ENCODE results near the gene PTPRD. TPM values are rescaled to one million over a fixed set of nuclear protein-coding genes. Genes with fewer than 3 reads are reported as not detected.

Gene PTPRD
- total and polyA plus RNA-seq, 2 of the 4 experiments (the other 2 are of a cell fraction): 0.07 to 0.18 TPM

DNA sequence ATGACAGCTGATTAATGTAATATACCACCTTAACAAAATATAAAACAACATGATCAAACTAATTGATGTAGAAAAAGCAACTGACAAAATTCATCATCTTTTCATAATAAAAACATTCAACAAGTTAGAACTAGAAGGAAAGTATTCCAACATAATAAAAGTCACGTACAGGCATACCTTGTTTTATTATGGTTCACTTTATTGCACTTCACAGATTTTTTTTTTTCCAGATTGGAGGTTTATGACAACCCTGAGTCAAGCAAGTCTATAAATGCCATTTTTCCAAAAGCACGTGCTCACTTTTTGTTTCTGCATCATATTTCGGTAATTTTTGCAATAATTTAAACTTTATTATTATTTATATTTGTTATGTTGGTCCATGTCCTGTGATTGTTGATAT, 1120.3 kb downstream of the PTPRD start:
- ChIA-PET POLR2A (ENCODE audit: unreplicated experiment) (no interaction called here), CTCF (no interaction called here)
- no peak overlapping the region for H2BK15ac ChIP-seq (ENCODE audit: low read depth, low read length)
- H3K36me3 ChIP-seq (ENCODE audit: control insufficient read depth, insufficient read depth, low read length): no peaks in the 10 kb centered on the region
- no peak overlapping the region for H2BK5ac ChIP-seq (ENCODE audit: low read depth, low read length, poor library complexity, severe bottlenecking)
- no peak overlapping the region for H3K14ac ChIP-seq (replicated peaks; ENCODE audit: low read depth, low read length)
- H2BK120ac ChIP-seq (ENCODE audit: low read depth, low read length): no peak overlapping the region
- no peak overlapping the region for H2AFZ ChIP-seq (replicated peaks; ENCODE audit: low read length, poor library complexity)
- H3K27ac ChIP-seq (ENCODE audit: insufficient read depth, low read length): no peak overlapping the region
- no peak overlapping the region for H2AK5ac ChIP-seq (ENCODE audit: low read depth, low read length)
- no CpG with 5 or more reads among the region's 3 CpGs for WGBS, 2 experiments (ENCODE audit: extremely low coverage in 2 of 2, insufficient read length in 1 of 2)
- no peak overlapping the region for H3K4me3 ChIP-seq (ENCODE audit: insufficient read depth, low read depth, low read length)
- H3K23ac ChIP-seq (ENCODE audit: low read depth, low read length): no peak overlapping the region
- BruUV-seq (replicated peaks): no TSS peak
- H3K4me2 ChIP-seq (ENCODE audit: low read depth, low read length): no peak overlapping the region
- DNase-seq (no peak), ATAC-seq (ENCODE audit: low read depth) (no peak)
- H4K5ac ChIP-seq (ENCODE audit: low read depth, low read length): no peak overlapping the region
- no peaks in the 10 kb centered on the region for H3K27me3 ChIP-seq (ENCODE audit: control insufficient read depth, insufficient read depth, low read length)
- H4K20me1 ChIP-seq (ENCODE audit: insufficient read depth, low read length): no peaks in the 10 kb centered on the region
- intact Hi-C loops (cut with micrococcal nuclease) (no loop called here), in situ Hi-C loops (cut with MboI; ENCODE audit: low sequenced_read_pairs) (no loop called here), dilution Hi-C loops (cut with HindIII; ENCODE audit: low sequenced_read_pairs, unreplicated experiment) (no loop called here)
- TF ChIP-seq RAD21 (IDR thresholded peaks at IDR 0.05; ENCODE audit: low read length) (no peak), CHD1 (IDR thresholded peaks at IDR 0.05; ENCODE audit: low read depth, low read length) (no peak), FOS (IDR thresholded peaks at IDR 0.05; ENCODE audit: low read depth, low read length) (no peak)
- no peak overlapping the region for H3K9ac ChIP-seq (ENCODE audit: low read depth, low read length)
- H2AK9ac ChIP-seq (replicated peaks; ENCODE audit: low read depth, low read length, poor library complexity): no peak overlapping the region
- H4K91ac ChIP-seq (ENCODE audit: insufficient read depth, low read depth, low read length): no peak overlapping the region
- peaks cover 8% of the 10 kb centered on the region; the same call in 1 of the 2 replicates for H3K9me3 ChIP-seq (ENCODE audit: control insufficient read depth, insufficient read depth, low read length)
- no peak overlapping the region for H4K8ac ChIP-seq (ENCODE audit: low read depth in 2 of 2, low read length in 2 of 2)
- no peaks in the 10 kb centered on the region for H3K4me1 ChIP-seq (ENCODE audit: control insufficient read depth, insufficient read depth, low read length)
- no peak overlapping the region for H3K4ac ChIP-seq (ENCODE audit: low read depth, low read length)
- H3K18ac ChIP-seq (ENCODE audit: low read depth, low read length): no peak overlapping the region
- no peaks in the 10 kb centered on the region for H3K9me1 ChIP-seq (ENCODE audit: insufficient read depth, low read length)
- no peak overlapping the region for H3K56ac ChIP-seq (ENCODE audit: extremely low read depth, insufficient read depth, low read length)
- no peak overlapping the region for H2BK20ac ChIP-seq (ENCODE audit: low read depth, low read length)
- no peaks in the 10 kb centered on the region for H3K79me1 ChIP-seq (ENCODE audit: low read depth in 1 of 2, low read length in 2 of 2)
